ENCODE data around the gene NCR2.
A peak's percentile ranks its signal among the peaks of the same experiment; 100 is the strongest.

GRCh38 chr6:41367700-41368099 lies 32.3 kb downstream of the NCR2 start:
- TF ChIP-seq CTCF (IDR thresholded peaks at IDR 0.05): peak in 3 of 4 experiments; percentile 21 to 55 (median 27)
- TF ChIP-seq POLR2A (IDR thresholded peaks at IDR 0.05): no peak

Measured in gastroesophageal sphincter (tissue), 3 donors.